Astrocyte of the cerebellum (primary cell): ENCODE data around the gene FICD.

ENCODE experiments used
- DNase-seq: peaks from one replicate; pipeline ENCODE4 v3.0.0-alpha.2; 2011; ENCODE audit warnings: low read depth
- H3K4me3 ChIP-seq: 2 replicates; pipeline ENCODE4 v1.5.1; 2011; ENCODE audit warnings: mild to moderate bottlenecking, low read depth, low read length, moderate library complexity
- in situ Hi-C: cut with HindIII; loops from 2 replicates; pipeline ENCODE4 v1.10.0; 2017; ENCODE audit warnings: low sequenced_read_pairs
- TF ChIP-seq, protein P1 (sequence below): IDR thresholded peaks from 2 replicates; pipeline ENCODE4 v1.5.1; 2012; ENCODE audit warnings: low read length, low read depth, moderate library complexity, mild to moderate bottlenecking; ENCODE audit errors: missing control alignments

Gene FICD

DNA sequence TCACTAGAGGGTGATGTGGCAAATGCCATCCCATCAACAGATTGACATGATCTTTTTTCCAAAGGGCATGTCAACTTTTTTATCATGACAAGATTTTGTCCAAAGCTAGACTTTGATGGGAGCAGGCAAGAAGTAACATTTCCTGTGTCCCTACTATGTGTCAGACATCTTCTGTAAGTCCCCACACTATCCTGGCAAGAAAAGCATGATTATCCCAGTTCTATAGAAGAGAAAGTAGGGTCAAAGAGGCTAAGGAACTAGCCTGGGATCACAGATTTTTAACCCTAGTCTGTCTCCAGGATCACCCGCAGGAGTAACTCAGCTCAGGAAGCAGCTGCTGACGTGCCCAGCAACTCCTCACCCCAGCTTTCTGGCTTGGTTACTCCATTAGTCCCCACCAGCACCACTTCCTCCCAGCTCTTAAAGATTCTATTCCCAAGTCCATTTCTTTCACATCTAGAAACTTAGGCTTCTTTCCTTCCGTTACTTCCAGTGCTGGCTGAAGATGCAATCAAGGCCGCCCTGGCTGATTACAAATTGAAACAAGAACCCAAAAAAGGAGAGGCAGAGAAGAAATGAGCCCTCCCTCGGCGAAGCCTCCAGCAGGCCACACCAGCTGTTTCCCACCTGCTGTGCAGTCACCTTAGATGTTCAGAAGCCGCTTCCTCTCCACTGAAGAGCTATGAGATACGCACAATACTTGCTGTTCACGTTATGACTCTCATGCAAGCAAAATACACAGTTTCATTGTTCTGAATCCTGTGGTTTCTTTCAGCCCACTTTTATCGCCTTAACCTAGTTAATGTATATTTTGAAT lies 53.5 kb downstream of the FICD start:
- TF ChIP-seq, protein P1, sequence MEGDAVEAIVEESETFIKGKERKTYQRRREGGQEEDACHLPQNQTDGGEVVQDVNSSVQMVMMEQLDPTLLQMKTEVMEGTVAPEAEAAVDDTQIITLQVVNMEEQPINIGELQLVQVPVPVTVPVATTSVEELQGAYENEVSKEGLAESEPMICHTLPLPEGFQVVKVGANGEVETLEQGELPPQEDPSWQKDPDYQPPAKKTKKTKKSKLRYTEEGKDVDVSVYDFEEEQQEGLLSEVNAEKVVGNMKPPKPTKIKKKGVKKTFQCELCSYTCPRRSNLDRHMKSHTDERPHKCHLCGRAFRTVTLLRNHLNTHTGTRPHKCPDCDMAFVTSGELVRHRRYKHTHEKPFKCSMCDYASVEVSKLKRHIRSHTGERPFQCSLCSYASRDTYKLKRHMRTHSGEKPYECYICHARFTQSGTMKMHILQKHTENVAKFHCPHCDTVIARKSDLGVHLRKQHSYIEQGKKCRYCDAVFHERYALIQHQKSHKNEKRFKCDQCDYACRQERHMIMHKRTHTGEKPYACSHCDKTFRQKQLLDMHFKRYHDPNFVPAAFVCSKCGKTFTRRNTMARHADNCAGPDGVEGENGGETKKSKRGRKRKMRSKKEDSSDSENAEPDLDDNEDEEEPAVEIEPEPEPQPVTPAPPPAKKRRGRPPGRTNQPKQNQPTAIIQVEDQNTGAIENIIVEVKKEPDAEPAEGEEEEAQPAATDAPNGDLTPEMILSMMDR, result no peak
- no peak for DNase-seq

More for the DNA sequence above, 53.5 kb downstream of the FICD start:
- no peak overlapping the region for H3K4me3 ChIP-seq
- in situ Hi-C loops, result no loop called here
